Astrocyte of the spinal cord (primary cell): ENCODE results near the gene CD163L1.

Experiments used
- DNase-seq: peaks from one replicate; pipeline ENCODE4 v3.0.0; 2011; ENCODE audit warnings: low read depth, low spot score
- H3K4me3 ChIP-seq: 2 replicates; pipeline ENCODE4 v1.5.1; 2011; ENCODE audit warnings: low read depth, mild to moderate bottlenecking, low read length, moderate library complexity
- CTCF ChIP-seq: IDR thresholded peaks from 2 replicates; pipeline ENCODE4 v1.5.1; 2012; ENCODE audit warnings: low read depth, mild to moderate bottlenecking, low read length, inconsistent platforms
- in situ Hi-C: cut with HindIII; loops from 2 replicates; pipeline ENCODE4 v1.10.0; 2017; ENCODE audit warnings: low sequenced_read_pairs

The CD163L1 gene

GRCh38 chr12:7362734-7363133 is 81.2 kb downstream of the CD163L1 start:
- H3K4me3 ChIP-seq: no peak overlapping the region
- in situ Hi-C loops: no loop called here
- TF ChIP-seq CTCF: no peak
- no peak for DNase-seq

GRCh38 chr12:7361265-7361664 is 82.7 kb downstream of the CD163L1 start:
- in situ Hi-C loops: no loop called here
- H3K4me3 ChIP-seq: no peak overlapping the region
- no peak for TF ChIP-seq CTCF
- no peak for DNase-seq

- DNase-seq: no peak
- in situ Hi-C loops: no loop called here
- H3K4me3 ChIP-seq: no peak overlapping the region
- no peak for TF ChIP-seq CTCF
Measured at GRCh38 chr12:7354529-7354928, 89.4 kb downstream of the CD163L1 start.

GRCh38 chr12:7352661-7353060 is 91.3 kb downstream of the CD163L1 start:
- TF ChIP-seq CTCF: no peak
- DNase-seq: no peak
- H3K4me3 ChIP-seq: no peak overlapping the region
- in situ Hi-C loops: no loop called here

- no peak overlapping the region for H3K4me3 ChIP-seq
- in situ Hi-C loops: no loop called here
- no peak for TF ChIP-seq CTCF
- no peak for DNase-seq
Measured at GRCh38 chr12:7351177-7351576, 92.8 kb downstream of the CD163L1 start.

- DNase-seq: no peak
- in situ Hi-C loops: no loop called here
- no peak overlapping the region for H3K4me3 ChIP-seq
- no peak for TF ChIP-seq CTCF
Measured at GRCh38 chr12:7349418-7349817, 94.5 kb downstream of the CD163L1 start.
